K562 (cell line): ENCODE data around the gene PGF. TPM values are rescaled to one million over a fixed set of nuclear protein-coding genes. Genes with fewer than 3 reads are reported as not detected.
A peak's percentile ranks its signal among the peaks of the same experiment; 100 is the strongest.

ENCODE experiments used
- ATF6 ChIP-seq: sonication (generic); formaldehyde crosslinking; IDR thresholded peaks from 2 replicates; pipeline ENCODE4 v1.4.0; 2020; ENCODE audit warnings: mild to moderate bottlenecking, missing genetic modification reagents
- BRCA1 ChIP-seq, 2 experiments: fragments of 450-650 bp in 1 of 2; sonication (generic) in 1 of 2; formaldehyde crosslinking in 1 of 2; IDR thresholded peaks; 2 replicates each; pipeline versions ENCODE4 v1.5.0 to v1.6.1; 2017 to 2020; ENCODE audit warnings: mild to moderate bottlenecking in 1 of 2, missing genetic modification reagents in 1 of 2
- CLOCK ChIP-seq: fragments of 250-450 bp; sonication (Bioruptor Pico); IDR thresholded peaks from 2 replicates; pipeline ENCODE4 v1.4.0; 2020; ENCODE audit warnings: mild to moderate bottlenecking, moderate library complexity, borderline replicate concordance
- FOXM1 ChIP-seq, 2 experiments: fragments of 450-650 bp in 1 of 2; sonication (generic) in 1 of 2; formaldehyde crosslinking in 1 of 2; IDR thresholded peaks; 2 replicates each; pipeline versions ENCODE4 v1.6.1 to v1.9.0; 2017 to 2022; ENCODE audit warnings: low read depth in 2 of 2, mild to moderate bottlenecking in 2 of 2, missing genetic modification reagents in 1 of 2, moderate library complexity in 1 of 2
- GTF2B ChIP-seq: IDR thresholded peaks from 2 replicates; pipeline ENCODE4 v1.6.1; 2011; ENCODE audit not compliant: insufficient read length; ENCODE audit errors: extremely low read depth
- KDM5B ChIP-seq: fragments of 200-600 bp; sonication (generic); IDR thresholded peaks from 2 replicates; pipeline ENCODE4 v1.6.1; 2012; ENCODE audit warnings: low read depth, mild to moderate bottlenecking, moderate library complexity, low read length, control low read depth, inconsistent platforms; ENCODE audit not compliant: insufficient replicate concordance
- MEIS2 ChIP-seq: fragments of 450-650 bp; IDR thresholded peaks from 2 replicates; pipeline ENCODE4 v1.6.1; 2014; ENCODE audit warnings: mild to moderate bottlenecking; ENCODE audit not compliant: partially characterized antibody
- MYC ChIP-seq, 2 experiments: fragments of 250-450 bp in 1 of 2; sonication (Bioruptor Pico) in 1 of 2; IDR thresholded peaks; 2 replicates each; pipeline versions ENCODE4 v1.5.1 to v1.6.1; 2012 to 2021; ENCODE audit warnings: low read depth in 2 of 2, borderline replicate concordance in 1 of 2, improper control_type of control experiment in 1 of 2, low read length in 1 of 2, mild to moderate bottlenecking in 1 of 2, moderate library complexity in 1 of 2
- PRDM10 ChIP-seq: fragments of 450-650 bp; IDR thresholded peaks from 2 replicates; pipeline ENCODE4 v1.6.1; 2018; ENCODE audit not compliant: partially characterized antibody
- RBBP5 ChIP-seq: fragments of 200-600 bp; sonication (generic); IDR thresholded peaks from 2 replicates; pipeline ENCODE4 v1.6.1; 2012; ENCODE audit warnings: borderline replicate concordance, mild to moderate bottlenecking, low read length, control low read depth, inconsistent platforms; ENCODE audit not compliant: insufficient read depth, poor library complexity, severe bottlenecking
- SAP30 ChIP-seq: fragments of 200-600 bp; sonication (generic); IDR thresholded peaks from 2 replicates; pipeline ENCODE4 v1.6.1; 2012; ENCODE audit warnings: borderline replicate concordance, low read depth, mild to moderate bottlenecking, moderate library complexity, low read length, control low read depth, inconsistent platforms; ENCODE audit not compliant: insufficient read depth, poor library complexity, severe bottlenecking
- SLC30A9 ChIP-seq: fragments of 250-450 bp; sonication (Bioruptor Pico); IDR thresholded peaks from 2 replicates; pipeline ENCODE4 v1.8.0; 2022; ENCODE audit warnings: mild to moderate bottlenecking, moderate library complexity
- SMAD2 ChIP-seq: fragments of 150-350 bp; IDR thresholded peaks from 2 replicates; pipeline ENCODE4 v1.6.1; 2014; ENCODE audit warnings: low read depth, mild to moderate bottlenecking, low read length
- ZNF282 ChIP-seq: sonication (generic); formaldehyde crosslinking; IDR thresholded peaks from 2 replicates; pipeline ENCODE4 v1.8.1; 2023; ENCODE audit warnings: missing genetic modification reagents
- ZNF316 ChIP-seq: fragments of 450-650 bp; IDR thresholded peaks from 2 replicates; pipeline ENCODE4 v1.6.1; 2016
- polyA plus RNA-seq, 8 experiments: library from polyadenylated mRNA; depleted of rRNA in 4 of 8; stranded (reverse) in 5 of 8; unstranded in 3 of 8; fragments of >200 nt; fragmentation: Nextera tagmentation in 2 of 8; fragmentation: Illumina TruSeq in 1 of 8; extraction: Ambion mirVana in 2 of 8; extraction: Trizol in 1 of 8; gene quantifications; 2 replicates each; pipeline versions ENCODE4 v1.2.1 to v1.2.3, GENCODE V29; 2011 to 2014; ENCODE audit warnings: inconsistent platforms in 1 of 8, missing spikeins in 1 of 8
- total RNA-seq, 7 experiments: library from RNA; depleted of rRNA in 6 of 7; stranded (reverse); fragments of >200 nt in 6 of 7; fragmentation: Illumina TruSeq in 2 of 7; extraction: Trizol in 2 of 7; gene quantifications; 2 replicates each; pipeline versions ENCODE4 v1.2.1 to v1.2.3, GENCODE V29; 2011 to 2021; ENCODE audit warnings: low replicate concordance in 1 of 7

Gene PGF
- total and polyA plus RNA-seq, 9 of the 15 experiments (the other 6 are each of a cell fraction or from before 2014, with no cell fraction given) = 0.04 to 0.44 (median 0.18) TPM

GRCh38 chr14:75002392-75003249 is 47.2 kb upstream of the PGF start, which contains the start of gene EIF2B2 (continued):
- TF ChIP-seq GTF2B = no peak
- peak; percentile 64 for TF ChIP-seq MEIS2
- TF ChIP-seq MYC (IDR thresholded peaks at IDR 0.05; ENCODE audit: low read depth, low read length) = peak; percentile 60; the same call in 1 of the 2 replicates
- TF ChIP-seq MYC (CRISPR knock-in tag; IDR thresholded peaks at IDR 0.05; ENCODE audit: borderline replicate concordance, low read depth) = no peak
- no peak for TF ChIP-seq SLC30A9 (CRISPR knock-in tag)
- TF ChIP-seq FOXM1 (IDR thresholded peaks at IDR 0.05; ENCODE audit: low read depth) = no peak
- TF ChIP-seq FOXM1 (CRISPR knock-in tag; IDR thresholded peaks at IDR 0.05; ENCODE audit: low read depth) = no peak
- TF ChIP-seq RBBP5 = peak; percentile 82
- peak; percentile 59 for TF ChIP-seq PRDM10
- no peak for TF ChIP-seq SMAD2
- TF ChIP-seq ATF6 (CRISPR knock-in tag) = no peak
- no peak for TF ChIP-seq ZNF282 (CRISPR knock-in tag)
- no peak for TF ChIP-seq CLOCK (CRISPR knock-in tag)
- TF ChIP-seq ZNF316 = no peak
- TF ChIP-seq KDM5B = peak; percentile 63
- TF ChIP-seq BRCA1 (IDR thresholded peaks at IDR 0.05) = no peak
- no peak for TF ChIP-seq BRCA1 (CRISPR knock-in tag; IDR thresholded peaks at IDR 0.05)
- peak; percentile 57 for TF ChIP-seq SAP30
